Suprapubic skin (tissue), 4 donors: ENCODE results near the gene VPS45. TPM values are rescaled to one million over a fixed set of nuclear protein-coding genes. Genes with fewer than 3 reads are reported as not detected.
A peak's percentile ranks its signal among the peaks of the same experiment; 100 is the strongest.
"Not testable (repeated sequence)": the region's sequence is repeated elsewhere in the genome, so short reads cannot be mapped to it uniquely, and the experiment has no call there.

Source experiments
- DNase-seq, 2 donors: peaks; one replicate each; pipeline ENCODE4 v3.0.0-alpha.2; 2019; ENCODE audit warnings: low spot score in 2 of 2
- H3K27ac ChIP-seq: fragments of 200-600 bp; sonication (generic); one replicate; pipeline ENCODE4 v1.5.1; 2019
- H3K27me3 ChIP-seq: fragments of 200-600 bp; sonication (generic); one replicate; pipeline ENCODE4 v1.5.1; 2019
- H3K36me3 ChIP-seq: fragments of 200-600 bp; sonication (generic); one replicate; pipeline ENCODE4 v1.5.1; 2019
- H3K4me1 ChIP-seq: fragments of 200-600 bp; sonication (generic); one replicate; pipeline ENCODE4 v1.5.1; 2019
- H3K4me3 ChIP-seq: fragments of 200-600 bp; sonication (generic); one replicate; pipeline ENCODE4 v1.5.1; 2019; ENCODE audit warnings: mild to moderate bottlenecking
- H3K9me3 ChIP-seq: fragments of 200-600 bp; sonication (generic); one replicate; pipeline ENCODE4 v1.5.1; 2019
- CTCF ChIP-seq, 2 donors: fragments of 200-600 bp in 1 of 2; fragments of 450-650 bp in 1 of 2; sonication (generic) in 1 of 2; IDR thresholded peaks; one replicate each; pipeline ENCODE4 v1.5.1; 2016 to 2019; ENCODE audit warnings: antibody characterized with exemption in 2 of 2, mild to moderate bottlenecking in 1 of 2, moderate library complexity in 1 of 2
- EP300 ChIP-seq: sonication (generic); formaldehyde crosslinking; IDR thresholded peaks from one replicate; pipeline ENCODE4 v1.6.1; 2017; ENCODE audit warnings: antibody characterized with exemption
- POLR2A ChIP-seq, 2 donors: fragments of 450-650 bp; IDR thresholded peaks; one replicate each; pipeline ENCODE4 v1.6.1; 2017; ENCODE audit warnings: antibody characterized with exemption in 2 of 2, mild to moderate bottlenecking in 2 of 2, moderate library complexity in 2 of 2
- POLR2AphosphoS5 ChIP-seq, 3 donors: sonication (generic); formaldehyde crosslinking; IDR thresholded peaks; one replicate each; pipeline ENCODE4 v1.6.1; 2017; ENCODE audit warnings: antibody characterized with exemption in 3 of 3
- WGBS: methylation state at CpG from one replicate; pipeline ENCODE4 v1.1.5; 2018; 5-methylcytosine and 5-hydroxymethylcytosine counted together
- total RNA-seq, 4 donors: library from RNA; depleted of rRNA; stranded (reverse); fragments of >200 nt; gene quantifications; one replicate each; pipeline ENCODE4 v1.1.0, GENCODE V29; 2016

Gene VPS45
- total RNA-seq, 4 donors from 2014 or later, result 23.8 to 67.4 (median 34.2) TPM

GRCh38 chr1:150183061-150183460 lies 115.5 kb downstream of the VPS45 start:
- WGBS, result 97% methylated on average over 3 of the region's 3 CpGs
- Histone ChIP-seq H3K36me3 (no peaks in the 10 kb centered on the region), H3K27ac (no peak overlapping the region), H3K4me1 (peaks cover 11% of the 10 kb centered on the region), H3K9me3 (no peaks in the 10 kb centered on the region), H3K4me3 (no peak overlapping the region), H3K27me3 (no peaks in the 10 kb centered on the region)
- no peak for TF ChIP-seq CTCF (IDR thresholded peaks at IDR 0.05)
- TF ChIP-seq POLR2A (IDR thresholded peaks at IDR 0.05), result no peak
- no peak for TF ChIP-seq POLR2AphosphoS5 (IDR thresholded peaks at IDR 0.05)
- no peak for TF ChIP-seq EP300
- DNase-seq, result peak in 1 of 2 donors; percentile 3

- peaks cover 11% of the 10 kb centered on the region for H3K4me1 ChIP-seq
- H3K4me3 ChIP-seq, result no peak overlapping the region
- H3K36me3 ChIP-seq, result no peaks in the 10 kb centered on the region
- no peaks in the 10 kb centered on the region for H3K9me3 ChIP-seq
- no peaks in the 10 kb centered on the region for H3K27me3 ChIP-seq
- no peak overlapping the region for H3K27ac ChIP-seq
- no peak for TF ChIP-seq POLR2AphosphoS5 (IDR thresholded peaks at IDR 0.05)
- no peak for TF ChIP-seq EP300
- no peak for TF ChIP-seq POLR2A (IDR thresholded peaks at IDR 0.05)
- TF ChIP-seq CTCF (IDR thresholded peaks at IDR 0.05), result no peak
- DNase-seq, result no peak
- WGBS, result 88% methylated on average over 7 of the region's 7 CpGs
These were observed 117.9 kb downstream of the VPS45 start for GRCh38 chr1:150185481-150185880.

GRCh38 chr1:150186438-150186788 lies 118.8 kb downstream of the VPS45 start:
- WGBS, result 67% methylated on average over 7 of the region's 7 CpGs
- not testable (repeated sequence) for H3K9me3 ChIP-seq, H3K36me3 ChIP-seq, H3K27me3 ChIP-seq, H3K4me3 ChIP-seq, DNase-seq
- peak overlapping the region; percentile 54 for H3K27ac ChIP-seq
- H3K4me1 ChIP-seq, result peaks cover 11% of the 10 kb centered on the region

GRCh38 chr1:150186789-150187559 lies 119.4 kb downstream of the VPS45 start:
- peaks cover 11% of the 10 kb centered on the region for H3K4me1 ChIP-seq
- no peaks in the 10 kb centered on the region for H3K27me3 ChIP-seq
- H3K4me3 ChIP-seq, result no peak overlapping the region
- H3K9me3 ChIP-seq, result no peaks in the 10 kb centered on the region
- WGBS, result 20% methylated on average over 10 of the region's 10 CpGs
- H3K36me3 ChIP-seq, result no peaks in the 10 kb centered on the region
- peak overlapping the region; percentile 54 for H3K27ac ChIP-seq
- TF ChIP-seq POLR2A (IDR thresholded peaks at IDR 0.05), result no peak
- peak; percentile 27 to 29 for TF ChIP-seq CTCF (IDR thresholded peaks at IDR 0.05)
- DNase-seq, result no peak

- Histone ChIP-seq H3K27ac (no peak overlapping the region), H3K36me3 (no peaks in the 10 kb centered on the region), H3K27me3 (no peaks in the 10 kb centered on the region), H3K9me3 (no peaks in the 10 kb centered on the region), H3K4me3 (no peak overlapping the region), H3K4me1 (peaks cover 11% of the 10 kb centered on the region)
- TF ChIP-seq CTCF (IDR thresholded peaks at IDR 0.05), result peak in 1 of 2 donors; percentile 3
- no peak for TF ChIP-seq POLR2AphosphoS5 (IDR thresholded peaks at IDR 0.05)
- DNase-seq, result no peak
- WGBS, result 12% methylated on average over 3 of the region's 3 CpGs
These were observed 120.0 kb downstream of the VPS45 start for GRCh38 chr1:150187560-150187931.

- H3K4me3 ChIP-seq, result no peak overlapping the region
- no peaks in the 10 kb centered on the region for H3K27me3 ChIP-seq
- H3K27ac ChIP-seq, result no peak overlapping the region
- no peak for DNase-seq
- H3K9me3 ChIP-seq, result no peaks in the 10 kb centered on the region
- 74% methylated on average over 2 of the region's 2 CpGs for WGBS
- peaks cover 8% of the 10 kb centered on the region for H3K4me1 ChIP-seq
- TF ChIP-seq POLR2AphosphoS5 (IDR thresholded peaks at IDR 0.05), result no peak
- TF ChIP-seq EP300, result no peak
- TF ChIP-seq POLR2A (IDR thresholded peaks at IDR 0.05), result no peak
- TF ChIP-seq CTCF (IDR thresholded peaks at IDR 0.05), result no peak
- no peaks in the 10 kb centered on the region for H3K36me3 ChIP-seq
These were observed 124.4 kb downstream of the VPS45 start for GRCh38 chr1:150192012-150192411.
